Left hindlimb (tissue), 1 donor: ENCODE measurements around the gene LYPD6B.

ENCODE experiments used
- DNase-seq: peaks from one replicate; pipeline ENCODE4 v3.0.0-alpha.2; 2018

The LYPD6B gene

GRCh38 chr2:149167001-149167780, 128.7 kb downstream of the LYPD6B start:
- no peak for DNase-seq

DNA sequence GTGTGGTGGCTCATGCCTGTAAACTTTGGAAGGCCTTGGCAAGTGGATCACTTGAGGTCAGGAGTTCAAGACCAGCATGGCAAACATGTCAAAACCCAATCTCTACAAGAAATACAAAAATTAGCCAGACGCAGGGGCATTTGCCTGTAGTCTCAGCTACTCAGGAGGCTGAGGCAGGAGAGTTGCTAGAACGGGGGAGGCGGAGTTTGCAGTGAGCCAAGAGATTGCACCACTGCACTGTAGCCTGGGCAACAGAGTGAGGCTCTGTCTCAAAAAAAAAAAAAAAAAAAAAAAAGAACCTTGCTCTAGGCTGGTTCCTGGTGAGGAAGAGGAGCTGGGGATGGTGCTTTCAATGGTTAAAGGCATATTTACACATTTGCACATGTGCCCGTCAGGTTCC, 129.4 kb downstream of the LYPD6B start:
- DNase-seq = no peak

- DNase-seq = no peak
These were observed 131.2 kb downstream of the LYPD6B start for GRCh38 chr2:149169656-149170055.

DNA sequence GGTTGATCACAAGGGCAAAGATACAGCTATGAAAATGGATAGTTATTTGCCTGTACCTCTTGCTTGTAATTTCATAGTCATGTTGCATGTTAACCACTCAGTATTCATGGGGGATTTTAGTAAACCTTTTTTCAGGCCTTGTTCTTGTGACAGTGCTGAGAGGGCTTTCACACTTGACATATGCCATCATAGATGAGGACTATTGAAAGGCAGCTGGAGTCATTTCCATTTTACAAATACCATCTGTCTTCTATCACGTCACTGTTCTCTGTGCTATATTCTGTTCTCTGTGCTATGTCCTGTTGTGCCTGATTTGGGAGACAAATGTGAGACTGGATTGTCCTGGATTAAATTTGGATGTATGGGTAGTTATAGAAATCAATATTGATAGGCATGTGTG, 131.7 kb downstream of the LYPD6B start:
- DNase-seq = no peak

DNA sequence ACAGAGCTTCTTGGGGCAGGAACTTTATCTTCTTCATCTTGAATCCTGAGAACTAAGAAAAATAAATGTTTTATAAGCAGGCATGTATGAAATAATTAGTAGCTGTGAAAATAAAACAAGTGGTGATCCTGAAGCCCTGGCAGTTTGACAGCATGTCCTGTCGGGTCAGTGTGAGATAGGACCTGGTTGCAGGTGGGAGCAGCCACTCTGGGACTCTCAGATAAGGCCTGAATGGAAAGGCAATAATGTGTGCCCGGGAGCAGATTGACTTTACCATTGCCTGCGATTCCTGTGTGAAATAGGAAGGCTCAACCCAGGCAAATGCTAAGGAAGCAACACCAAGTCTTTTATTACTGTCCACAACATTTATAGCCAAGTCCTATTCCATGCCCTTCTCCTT, 132.4 kb downstream of the LYPD6B start:
- no peak for DNase-seq

DNA sequence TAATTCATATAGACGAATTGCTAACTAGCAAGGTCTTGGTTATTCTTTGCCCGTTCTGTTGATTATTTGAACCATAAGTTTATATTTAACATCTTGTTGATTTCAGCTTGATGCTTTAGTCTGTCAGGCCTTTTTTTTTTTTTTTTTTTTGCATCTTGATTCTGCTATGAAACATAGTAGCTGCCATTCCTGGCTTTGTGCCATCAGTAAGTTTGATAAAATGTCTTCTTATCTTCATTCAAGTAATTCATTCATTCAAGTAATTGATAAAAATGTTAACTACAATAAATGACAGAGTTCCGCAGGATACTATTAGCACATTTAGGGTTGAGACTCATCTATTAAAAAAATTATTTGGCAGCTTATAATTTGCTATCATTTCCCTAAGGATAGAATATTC, 134.7 kb downstream of the LYPD6B start:
- no peak for DNase-seq

GRCh38 chr2:149175956-149176355, 137.5 kb downstream of the LYPD6B start:
- no peak for DNase-seq

DNA sequence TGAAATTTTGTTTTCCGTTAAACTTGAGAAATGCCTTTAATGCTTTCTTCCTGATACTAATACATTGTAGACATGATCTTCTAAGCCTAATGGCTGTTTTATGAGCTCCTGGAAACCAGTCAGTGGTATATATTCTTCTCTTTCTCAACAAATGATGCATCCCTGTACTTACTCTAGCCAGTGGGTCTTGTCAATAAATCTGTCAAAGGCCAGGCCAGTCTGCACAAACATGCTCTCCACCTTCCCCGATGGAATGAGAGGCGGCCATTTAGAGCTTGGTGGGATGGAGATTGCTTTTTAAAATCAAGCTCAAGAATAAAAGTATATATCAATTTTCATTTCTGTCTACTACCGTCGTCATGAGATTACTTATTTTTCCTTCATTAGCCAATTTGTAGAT, 140.1 kb downstream of the LYPD6B start:
- no peak for DNase-seq

- DNase-seq = no peak
These were observed 141.9 kb downstream of the LYPD6B start for GRCh38 chr2:149180226-149180875.

DNA sequence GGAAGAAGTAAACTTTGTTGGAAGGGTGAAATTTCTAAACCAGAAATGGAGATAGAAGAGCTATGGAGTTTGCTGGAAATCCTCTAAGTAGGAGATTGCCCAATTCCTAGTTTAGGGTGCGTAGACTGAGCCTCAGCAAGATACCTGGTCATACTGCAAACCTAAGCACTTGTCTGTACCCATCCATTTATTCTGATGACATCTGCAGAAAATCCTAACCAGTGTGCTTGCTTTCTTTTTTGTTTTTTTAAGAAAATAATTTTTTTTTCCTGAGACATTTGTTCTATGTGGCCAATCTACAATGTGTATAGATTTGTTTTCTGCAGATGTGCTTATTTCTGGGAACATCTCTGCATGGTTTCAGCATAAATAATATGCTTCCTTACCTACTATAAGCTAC, 144.7 kb downstream of the LYPD6B start:
- no peak for DNase-seq

GRCh38 chr2:149184991-149185390, 146.5 kb downstream of the LYPD6B start:
- DNase-seq = no peak

DNA sequence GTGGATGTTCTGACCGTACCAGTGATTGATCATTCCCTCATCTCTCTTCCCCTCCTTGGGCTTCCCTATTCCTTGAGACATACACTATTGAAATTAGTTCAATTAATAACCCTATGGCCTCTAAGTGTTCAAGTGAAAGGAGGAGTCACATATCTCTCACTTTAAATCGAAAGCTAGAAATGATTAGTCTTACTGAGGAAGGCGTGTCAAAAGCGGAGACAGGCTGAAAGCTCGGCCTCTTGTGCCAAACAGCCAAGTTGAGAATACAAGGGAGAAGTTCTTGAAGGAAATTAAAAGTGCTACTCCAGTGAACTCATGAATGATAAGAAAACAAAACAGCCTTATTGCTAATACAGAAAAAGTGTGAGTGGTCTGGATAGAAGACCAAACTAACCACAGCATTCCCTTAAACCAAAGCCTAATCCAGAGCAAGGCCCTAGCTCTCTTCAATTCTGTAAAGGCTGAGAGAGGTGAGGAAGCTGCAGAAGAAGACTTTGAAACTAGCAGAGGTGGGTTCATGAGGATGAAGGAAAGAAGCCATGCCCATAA, 147.5 kb downstream of the LYPD6B start:
- no peak for DNase-seq

DNA sequence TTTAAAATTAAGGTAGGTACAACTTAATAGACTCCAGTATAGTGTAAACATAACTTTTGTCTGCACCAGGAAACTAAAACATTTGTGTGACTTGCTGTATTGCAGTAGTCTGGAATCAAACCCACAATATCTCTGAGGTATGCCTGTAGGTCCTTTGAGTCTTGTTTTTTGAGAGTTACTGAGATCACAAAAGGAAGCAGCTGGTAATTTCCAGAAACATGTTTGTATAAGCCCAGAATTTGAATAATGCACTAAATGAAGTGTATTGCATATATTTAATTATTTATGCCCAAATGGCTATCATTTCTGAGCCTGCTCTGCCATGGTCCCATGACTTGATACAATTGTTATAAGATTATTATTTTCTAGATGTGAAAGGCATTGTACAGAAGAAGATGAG, 148.6 kb downstream of the LYPD6B start:
- no peak for DNase-seq

DNA sequence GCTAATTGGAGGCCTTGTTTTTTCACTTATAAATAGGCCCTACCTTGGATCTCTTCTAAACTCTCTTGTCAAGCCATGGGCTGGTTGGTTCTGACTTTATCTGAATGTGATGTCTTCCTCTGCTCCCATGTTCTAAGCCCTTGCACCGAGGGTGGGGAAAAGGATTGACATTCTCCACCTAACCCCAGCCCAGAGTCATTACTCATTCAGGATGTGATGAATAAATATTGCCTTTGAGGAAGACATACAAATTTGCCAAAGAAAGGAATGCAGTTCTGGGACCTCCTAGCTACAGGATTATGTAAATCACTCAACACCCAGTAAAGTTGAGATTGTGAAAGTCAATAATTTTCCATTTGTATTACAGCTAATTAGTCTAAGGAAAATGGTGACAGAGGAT, 149.8 kb downstream of the LYPD6B start:
- no peak for DNase-seq

DNA sequence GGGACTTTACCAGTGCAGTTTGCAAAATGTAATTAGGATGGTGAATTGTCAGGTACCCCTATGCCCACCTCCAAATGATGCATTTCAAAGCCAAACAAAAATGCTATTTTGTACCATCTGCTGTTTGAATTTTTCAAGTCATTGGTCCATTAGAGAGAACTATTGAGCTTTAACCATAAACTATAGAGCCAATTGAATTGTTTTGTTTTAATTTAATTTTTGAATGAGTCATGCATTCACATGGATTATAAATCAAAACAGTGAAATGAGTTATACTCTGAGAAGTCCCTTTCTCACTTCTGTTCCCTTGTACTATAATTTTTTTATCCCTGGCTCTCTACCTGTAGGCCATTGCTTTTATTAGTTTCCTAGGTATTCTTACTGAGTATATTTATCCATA, 151.3 kb downstream of the LYPD6B start:
- DNase-seq = no peak

- no peak for DNase-seq
These were observed 153.4 kb downstream of the LYPD6B start for GRCh38 chr2:149191915-149192314.

GRCh38 chr2:149192427-149192826, 153.9 kb downstream of the LYPD6B start:
- no peak for DNase-seq

GRCh38 chr2:149200109-149200520, 161.6 kb downstream of the LYPD6B start:
- no peak for DNase-seq

GRCh38 chr2:149204686-149205085, 166.2 kb downstream of the LYPD6B start:
- no peak for DNase-seq

DNA sequence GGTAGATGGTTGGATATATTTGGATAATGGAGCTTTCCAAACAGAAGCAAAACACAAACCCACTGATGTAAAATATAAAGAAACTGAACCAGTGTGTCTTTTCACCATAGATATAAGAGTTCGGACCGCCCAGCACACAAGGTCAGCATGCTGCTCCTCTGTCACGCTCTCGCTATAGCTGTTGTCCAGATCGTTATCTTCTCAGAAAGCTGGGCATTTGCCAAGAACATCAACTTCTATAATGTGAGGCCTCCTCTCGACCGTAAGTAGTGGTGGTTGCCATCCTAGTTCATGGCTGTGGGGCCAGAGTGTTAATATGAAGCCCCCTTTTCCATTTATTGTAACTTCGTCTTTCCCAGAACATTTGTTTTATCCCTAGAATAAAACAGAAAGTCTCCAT, 166.6 kb downstream of the LYPD6B start:
- no peak for DNase-seq

- DNase-seq = no peak
These were observed 175.4 kb downstream of the LYPD6B start for GRCh38 chr2:149213764-149214493.

DNA sequence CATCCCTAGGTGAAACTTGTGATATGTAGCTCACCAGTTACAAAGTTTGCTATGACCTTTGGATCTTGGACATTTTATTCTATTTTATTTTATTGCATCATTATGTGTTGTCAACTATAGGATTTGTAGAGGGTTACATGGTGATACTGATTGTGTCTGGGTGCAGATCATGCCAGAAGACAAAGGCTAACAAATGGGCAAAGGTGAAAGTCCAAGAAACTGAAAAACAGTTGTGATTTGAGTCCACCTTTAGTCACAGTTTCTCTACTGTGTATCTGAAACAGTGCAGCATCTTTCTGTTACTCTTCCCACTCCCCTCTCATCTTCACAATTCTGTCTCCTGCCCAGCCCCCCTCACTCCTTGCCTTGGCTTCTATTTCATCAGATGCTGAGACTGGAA, 180.0 kb downstream of the LYPD6B start:
- no peak for DNase-seq

DNA sequence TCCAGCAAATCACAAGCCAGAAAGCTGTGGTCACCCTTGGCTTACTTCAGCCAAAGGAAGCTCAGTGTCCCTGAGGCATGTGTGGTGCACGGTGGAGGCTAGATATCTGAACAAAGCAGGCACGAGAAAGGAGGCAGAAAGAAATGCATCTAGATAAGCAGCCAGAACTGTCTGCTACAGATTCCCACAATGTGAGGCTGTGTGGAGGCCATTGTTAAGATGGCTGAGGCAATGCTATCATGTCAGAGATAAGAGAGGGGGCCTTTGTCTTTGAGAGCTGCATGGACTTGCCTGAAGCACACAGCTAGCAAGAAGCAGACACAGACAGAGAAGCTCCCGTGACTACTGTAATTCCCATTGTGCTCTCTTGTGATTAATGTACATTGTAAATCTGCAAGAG, 181.4 kb downstream of the LYPD6B start:
- DNase-seq = no peak

GRCh38 chr2:149221002-149221401, 182.5 kb downstream of the LYPD6B start:
- DNase-seq = no peak
